ENCODE results near the gene HLA-DRB5. TPM values are rescaled to one million over a fixed set of nuclear protein-coding genes. Genes with fewer than 3 reads are reported as not detected.

Gene HLA-DRB5
- total RNA-seq, 1 donor, result not detected

DNA sequence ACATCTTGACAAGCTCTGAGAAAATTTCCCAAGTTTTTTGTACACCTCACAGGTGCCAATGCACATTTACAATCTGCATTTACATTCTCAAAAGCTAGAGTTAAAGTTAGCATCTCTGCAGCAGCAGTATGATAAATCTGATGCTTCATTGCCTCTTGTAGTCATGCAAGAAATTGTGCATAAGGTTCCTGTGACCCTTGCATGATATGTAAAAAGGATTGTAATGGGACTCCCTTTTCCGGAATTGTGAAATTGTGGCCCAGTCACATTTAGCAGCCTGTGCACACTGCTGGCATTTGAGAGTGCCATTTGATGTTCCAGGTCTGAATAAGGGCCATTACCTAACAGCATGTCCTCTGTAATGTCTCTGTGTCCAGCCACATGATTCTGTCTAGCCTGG lies 35.4 kb upstream of the HLA-DRB5 start:
- no peak overlapping the region for H3K4me3 ChIP-seq (ENCODE audit: low read depth, low read length)
- TF ChIP-seq, protein P1, sequence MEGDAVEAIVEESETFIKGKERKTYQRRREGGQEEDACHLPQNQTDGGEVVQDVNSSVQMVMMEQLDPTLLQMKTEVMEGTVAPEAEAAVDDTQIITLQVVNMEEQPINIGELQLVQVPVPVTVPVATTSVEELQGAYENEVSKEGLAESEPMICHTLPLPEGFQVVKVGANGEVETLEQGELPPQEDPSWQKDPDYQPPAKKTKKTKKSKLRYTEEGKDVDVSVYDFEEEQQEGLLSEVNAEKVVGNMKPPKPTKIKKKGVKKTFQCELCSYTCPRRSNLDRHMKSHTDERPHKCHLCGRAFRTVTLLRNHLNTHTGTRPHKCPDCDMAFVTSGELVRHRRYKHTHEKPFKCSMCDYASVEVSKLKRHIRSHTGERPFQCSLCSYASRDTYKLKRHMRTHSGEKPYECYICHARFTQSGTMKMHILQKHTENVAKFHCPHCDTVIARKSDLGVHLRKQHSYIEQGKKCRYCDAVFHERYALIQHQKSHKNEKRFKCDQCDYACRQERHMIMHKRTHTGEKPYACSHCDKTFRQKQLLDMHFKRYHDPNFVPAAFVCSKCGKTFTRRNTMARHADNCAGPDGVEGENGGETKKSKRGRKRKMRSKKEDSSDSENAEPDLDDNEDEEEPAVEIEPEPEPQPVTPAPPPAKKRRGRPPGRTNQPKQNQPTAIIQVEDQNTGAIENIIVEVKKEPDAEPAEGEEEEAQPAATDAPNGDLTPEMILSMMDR (IDR thresholded peaks at IDR 0.05; ENCODE audit: insufficient read depth, low read length), result no peak
- no peak for DNase-seq (ENCODE audit: low read depth)

DNA sequence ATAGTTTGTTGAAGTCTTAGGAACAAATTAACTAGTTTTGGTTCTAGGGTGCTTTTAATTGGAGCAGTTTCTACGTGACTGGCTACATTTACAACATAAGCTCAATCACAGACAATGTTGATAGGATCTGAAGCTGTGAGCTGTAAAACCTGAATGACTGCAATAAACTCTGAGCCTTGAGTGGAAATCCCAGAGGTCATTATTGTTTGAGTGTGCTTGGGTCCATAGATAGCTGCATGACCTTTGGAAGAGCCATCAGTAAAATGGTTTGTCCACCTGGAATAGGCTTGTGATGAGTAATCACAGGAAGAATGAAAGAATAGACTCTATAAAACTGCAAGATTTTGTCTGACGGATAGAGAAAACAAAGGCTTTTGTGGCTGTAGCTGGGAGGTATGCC lies 32.9 kb upstream of the HLA-DRB5 start:
- no peak for DNase-seq (ENCODE audit: low read depth)
- TF ChIP-seq, protein P1 (IDR thresholded peaks at IDR 0.05; ENCODE audit: insufficient read depth, low read length), result no peak

DNA sequence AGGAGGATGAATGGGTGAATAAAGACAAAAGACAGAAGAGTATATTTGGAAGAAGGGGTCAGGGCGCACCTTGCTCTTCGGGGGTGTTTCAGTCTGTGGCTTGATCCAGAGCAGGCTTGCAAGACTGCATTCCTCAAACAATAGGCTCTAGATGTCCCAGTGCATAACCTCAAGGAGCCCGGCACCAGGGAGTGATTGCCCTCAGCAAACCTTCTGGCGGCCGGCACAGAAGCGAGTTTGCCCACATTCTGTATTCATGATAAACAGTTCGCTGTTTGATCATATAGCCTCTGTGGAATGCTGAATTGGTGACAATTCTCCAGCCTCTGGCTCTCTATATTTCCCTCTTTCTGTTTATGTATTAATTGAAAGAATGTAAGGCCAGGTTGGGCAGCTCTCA lies 29.7 kb upstream of the HLA-DRB5 start:
- no peak for DNase-seq (ENCODE audit: low read depth)
- TF ChIP-seq, protein P1 (IDR thresholded peaks at IDR 0.05; ENCODE audit: insufficient read depth, low read length), result no peak
- no peak overlapping the region for H3K4me3 ChIP-seq (ENCODE audit: low read depth, low read length)

More for the DNA sequence above, 32.9 kb upstream of the HLA-DRB5 start:
- H3K4me3 ChIP-seq (ENCODE audit: low read depth, low read length), result no peak overlapping the region

DNA sequence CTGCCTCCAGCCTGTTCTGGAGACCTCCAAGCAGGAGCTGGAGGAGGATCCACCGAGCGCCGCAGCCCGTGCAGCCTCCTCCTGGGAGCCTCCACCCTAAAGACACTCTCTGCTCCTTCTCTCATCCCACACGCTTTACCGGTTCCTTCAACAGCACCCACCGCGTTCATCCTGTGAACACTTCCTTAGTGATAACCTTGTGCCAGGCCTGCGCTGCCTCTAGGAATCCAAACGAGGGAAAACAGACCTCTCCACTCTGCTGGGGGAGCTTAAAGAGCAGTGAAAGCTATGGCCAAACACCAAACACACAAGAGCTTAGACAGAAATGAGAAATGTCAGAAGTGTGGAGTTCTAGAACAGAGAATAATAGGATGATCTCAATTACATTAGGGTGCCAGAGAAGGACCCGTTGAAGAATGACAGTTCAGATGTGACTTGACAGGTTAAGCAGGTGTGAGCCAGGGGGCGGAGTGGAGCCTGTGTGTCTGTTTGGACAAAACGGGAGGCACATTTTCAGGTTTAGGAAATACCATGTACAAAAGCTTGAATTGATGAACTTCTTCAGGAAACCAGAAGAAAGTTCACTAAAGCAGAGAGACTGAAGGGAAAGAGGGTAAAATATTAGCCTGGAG lies 28.5 kb upstream of the HLA-DRB5 start:
- TF ChIP-seq, protein P1 (IDR thresholded peaks at IDR 0.05; ENCODE audit: insufficient read depth, low read length), result no peak
- no peak for DNase-seq (ENCODE audit: low read depth)
- H3K4me3 ChIP-seq (ENCODE audit: low read depth, low read length), result no peak overlapping the region

DNA sequence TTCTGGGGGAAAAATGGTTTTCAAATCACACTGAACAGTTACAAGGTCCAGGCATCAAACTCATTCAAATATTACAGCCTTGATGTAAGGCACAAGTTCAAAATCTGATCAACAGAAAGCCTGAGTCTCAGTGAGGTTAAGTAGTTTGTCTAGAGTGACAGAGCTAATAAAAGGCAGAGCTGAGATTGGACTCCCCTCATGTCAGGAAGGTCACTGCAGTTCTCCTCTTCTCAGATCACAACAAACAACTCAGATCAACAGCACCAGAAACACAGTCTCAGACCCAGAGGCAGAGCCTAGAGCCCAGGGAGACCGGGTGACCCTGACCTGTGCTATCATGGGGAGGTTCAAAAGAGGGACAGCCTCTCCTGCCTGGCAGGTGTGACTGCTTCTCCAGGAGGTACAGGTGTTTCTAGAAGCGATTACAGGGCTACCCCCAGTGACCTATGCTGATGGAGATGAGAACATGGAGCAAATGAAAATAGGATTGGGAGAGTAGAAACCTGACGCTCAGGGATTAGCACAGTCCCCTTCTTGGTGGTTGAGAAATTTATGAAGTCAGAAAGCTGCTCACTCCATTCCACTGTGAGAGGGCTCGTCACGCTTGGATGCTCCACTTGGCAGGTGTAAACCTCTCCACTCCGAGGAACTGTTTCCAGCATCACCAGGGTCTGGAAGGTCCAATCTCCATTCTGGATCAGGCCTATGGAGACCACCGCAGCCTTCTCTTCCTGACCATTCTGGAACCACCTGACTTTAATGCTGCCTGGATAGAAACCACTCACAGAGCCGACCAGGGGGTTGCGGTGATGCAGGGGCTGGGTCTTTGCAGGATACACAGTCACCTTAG lies 24.3 kb upstream of the HLA-DRB5 start:
- TF ChIP-seq, protein P1 (IDR thresholded peaks at IDR 0.05; ENCODE audit: insufficient read depth, low read length), result no peak
- H3K4me3 ChIP-seq (ENCODE audit: low read depth, low read length), result no peak overlapping the region
- DNase-seq (ENCODE audit: low read depth), result no peak

DNA sequence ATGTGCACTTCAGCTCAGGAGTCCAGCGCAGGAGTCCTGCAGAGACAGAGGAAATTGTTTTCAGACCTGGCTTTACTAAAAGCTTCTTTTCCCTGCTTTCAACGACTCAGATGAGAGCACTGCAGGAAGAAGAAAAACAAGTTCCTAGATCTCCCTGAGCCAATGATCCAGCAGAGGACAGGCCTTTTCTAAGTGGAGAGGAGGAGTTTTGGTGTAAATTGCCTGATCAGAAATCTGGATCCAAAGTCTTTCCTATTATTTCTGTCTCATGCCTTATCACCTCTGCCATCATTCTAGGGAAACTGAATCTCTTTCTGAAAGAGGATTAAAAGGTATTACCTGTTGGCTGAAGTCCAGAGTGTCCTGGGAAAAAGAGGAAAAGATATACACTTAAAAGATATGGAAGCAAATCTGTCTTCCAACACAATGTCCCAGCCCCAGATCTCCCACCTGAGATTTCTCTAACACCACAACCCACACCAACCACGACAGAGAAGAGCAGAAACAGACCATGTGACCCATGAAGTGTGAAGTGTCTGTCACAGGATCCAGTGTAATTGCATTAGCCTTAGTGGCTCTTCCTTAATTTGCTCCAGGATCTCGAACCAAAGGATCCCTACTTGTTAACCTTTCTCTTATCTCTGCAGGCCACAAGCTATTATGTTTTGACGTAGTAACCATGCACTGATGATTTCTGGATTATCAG lies 23.1 kb upstream of the HLA-DRB5 start:
- H3K4me3 ChIP-seq (ENCODE audit: low read depth, low read length), result no peak overlapping the region
- no peak for DNase-seq (ENCODE audit: low read depth)
- TF ChIP-seq, protein P1 (IDR thresholded peaks at IDR 0.05; ENCODE audit: insufficient read depth, low read length), result no peak

Data from fibroblast of the aortic adventitia (primary cell).